ENCODE measurements around the gene ZNRF3.

ZNRF3 gene

DNA sequence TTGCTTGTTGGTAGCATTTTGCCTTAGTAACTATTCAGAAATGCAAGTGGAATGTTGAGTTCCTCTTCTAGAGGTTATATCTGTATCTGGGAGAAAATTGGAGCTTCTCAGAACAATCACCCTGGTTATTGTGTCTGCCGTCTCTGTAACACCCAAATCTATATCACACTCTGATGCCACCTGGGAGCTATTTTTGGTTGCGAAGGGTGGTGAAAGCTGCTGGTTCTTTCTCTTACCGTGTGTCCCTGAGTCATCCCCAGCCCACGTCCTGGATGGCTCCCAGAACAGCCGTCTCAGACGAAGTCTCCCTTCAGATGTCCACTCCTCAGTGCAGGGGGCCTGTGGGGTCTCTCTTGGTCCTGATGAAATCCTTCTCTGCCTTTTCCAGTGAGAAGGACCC, 94.8 kb downstream of the ZNRF3 start:
- peaks cover 15% of the 10 kb centered on the region for H3K4me1 ChIP-seq (ENCODE audit: control insufficient read depth, insufficient read depth, low read depth, low read length)
- H3K9ac ChIP-seq (ENCODE audit: low read length), result peak overlapping the region; percentile 81
- H3K4me2 ChIP-seq (ENCODE audit: low read length, poor library complexity, severe bottlenecking), result peak overlapping the region; percentile 13
- no peak overlapping the region for H3K18ac ChIP-seq (ENCODE audit: low read depth in 1 of 2, low read length in 2 of 2)
- no peaks in the 10 kb centered on the region for H3K9me3 ChIP-seq (ENCODE audit: control insufficient read depth, low read length)
- no peak overlapping the region for H2BK120ac ChIP-seq (ENCODE audit: low read depth, low read length)
- WGBS, result 49% methylated on average over 5 of the region's 6 CpGs
- no peak overlapping the region for H3K4ac ChIP-seq (ENCODE audit: low read depth in 1 of 2, low read length in 2 of 2)
- H3K27ac ChIP-seq (ENCODE audit: low read length, poor library complexity, severe bottlenecking), result peak overlapping the region; percentile 86
- no peaks in the 10 kb centered on the region for H3K27me3 ChIP-seq (ENCODE audit: control insufficient read depth in 1 of 2, insufficient read depth in 1 of 2, low read length in 2 of 2)
- H3K23ac ChIP-seq (ENCODE audit: low read length in 2 of 2), result no peak overlapping the region
- no peak overlapping the region for H2AFZ ChIP-seq (ENCODE audit: low read depth, low read length)
- DNase-seq, result peak; percentile 36
- H2BK15ac ChIP-seq (ENCODE audit: low read depth, poor library complexity, severe bottlenecking), result no peak overlapping the region
- H3K14ac ChIP-seq (ENCODE audit: low read length in 2 of 2), result no peak overlapping the region
- H2BK12ac ChIP-seq (ENCODE audit: low read length in 2 of 2), result no peak overlapping the region
- peak overlapping the region in 1 of 2 experiments; percentile 62 for H3K4me3 ChIP-seq (ENCODE audit: insufficient read depth in 1 of 2, low read depth in 1 of 2, low read length in 2 of 2)
- peak overlapping the region; percentile 69 for H2BK5ac ChIP-seq (ENCODE audit: low read depth, low read length, poor library complexity, severe bottlenecking)
- no peaks in the 10 kb centered on the region for H3K36me3 ChIP-seq (ENCODE audit: control insufficient read depth in 1 of 2, insufficient read depth in 2 of 2, low read depth in 1 of 2, low read length in 2 of 2)
- peak overlapping the region; percentile 82 for H2AK5ac ChIP-seq (ENCODE audit: low read length, severe bottlenecking)
- H3K79me1 ChIP-seq (replicated peaks; ENCODE audit: low read length, poor library complexity, severe bottlenecking), result peaks cover 22% of the 10 kb centered on the region
- H4K91ac ChIP-seq (ENCODE audit: low read length), result no peak overlapping the region
- H4K8ac ChIP-seq (ENCODE audit: low read length), result no peak overlapping the region

DNA sequence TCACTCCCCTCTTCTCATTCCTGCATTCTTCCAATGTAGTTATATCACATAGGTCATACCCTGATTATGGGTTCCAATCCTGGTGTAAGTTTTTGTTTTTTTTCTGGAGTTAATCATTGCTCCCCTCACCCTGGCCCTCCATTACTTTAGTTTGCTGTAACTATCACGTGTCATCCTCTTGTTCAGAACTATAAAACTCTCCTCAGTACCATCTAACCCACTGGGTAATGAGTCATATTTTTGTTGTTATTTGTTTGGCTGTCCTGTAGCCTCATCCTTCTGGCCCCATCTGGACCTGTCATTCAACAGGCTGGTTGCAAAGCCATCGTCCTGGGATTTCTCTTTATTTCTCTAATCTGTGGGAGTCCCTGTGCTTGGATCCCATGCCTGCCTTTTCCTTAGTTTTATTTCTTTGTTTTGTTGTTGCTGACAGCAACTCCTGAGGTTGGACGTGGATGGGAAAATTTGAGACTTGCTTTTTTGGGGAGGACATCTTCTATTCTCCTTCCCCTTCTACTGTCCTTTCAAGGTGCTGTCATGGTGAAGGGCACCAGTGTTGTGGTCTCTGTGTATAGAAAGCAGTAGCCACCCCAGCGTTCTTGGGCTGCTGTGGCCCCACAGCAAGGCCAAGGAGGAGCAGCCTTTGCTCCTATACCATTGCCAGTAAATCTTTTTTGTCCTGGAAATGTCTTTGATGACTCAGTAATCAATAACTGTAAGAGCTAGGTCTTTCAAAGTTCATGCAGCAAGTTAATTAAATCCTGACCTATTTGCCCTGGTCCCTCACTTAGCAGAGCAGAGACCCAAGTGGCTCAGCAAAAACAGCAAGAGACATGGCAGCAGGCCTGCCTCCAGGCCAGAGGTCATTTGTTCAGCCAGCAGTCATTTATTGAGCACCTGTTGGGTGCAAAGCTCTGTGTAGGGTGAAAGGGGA, 95.8 kb downstream of the ZNRF3 start:
- no peaks in the 10 kb centered on the region for H3K27me3 ChIP-seq (ENCODE audit: control insufficient read depth in 1 of 2, insufficient read depth in 1 of 2, low read length in 2 of 2)
- peaks cover 18% of the 10 kb centered on the region for H3K4me1 ChIP-seq (ENCODE audit: control insufficient read depth, insufficient read depth, low read depth, low read length)
- no peak overlapping the region for H3K18ac ChIP-seq (ENCODE audit: low read depth in 1 of 2, low read length in 2 of 2)
- DNase-seq, result no peak
- H2AFZ ChIP-seq (ENCODE audit: low read depth, low read length), result no peak overlapping the region
- WGBS, result 77% methylated on average over 3 of the region's 4 CpGs
- no peak overlapping the region for H3K14ac ChIP-seq (ENCODE audit: low read length in 2 of 2)
- H4K91ac ChIP-seq (ENCODE audit: low read length), result no peak overlapping the region
- H3K4me2 ChIP-seq (ENCODE audit: low read length, poor library complexity, severe bottlenecking), result no peak overlapping the region
- no peak overlapping the region for H3K23ac ChIP-seq (ENCODE audit: low read length in 2 of 2)
- H3K9me3 ChIP-seq (ENCODE audit: control insufficient read depth, low read length), result no peaks in the 10 kb centered on the region
- no peak overlapping the region for H3K9ac ChIP-seq (ENCODE audit: low read length)
- no peak overlapping the region for H4K8ac ChIP-seq (ENCODE audit: low read length)
- peaks cover 23% of the 10 kb centered on the region for H3K79me1 ChIP-seq (replicated peaks; ENCODE audit: low read length, poor library complexity, severe bottlenecking)
- no peak overlapping the region for H3K27ac ChIP-seq (ENCODE audit: low read length, poor library complexity, severe bottlenecking)
- no peak overlapping the region for H3K4me3 ChIP-seq (ENCODE audit: insufficient read depth in 1 of 2, low read depth in 1 of 2, low read length in 2 of 2)
- H3K4ac ChIP-seq (ENCODE audit: low read depth in 1 of 2, low read length in 2 of 2), result no peak overlapping the region
- no peak overlapping the region for H2BK5ac ChIP-seq (ENCODE audit: low read depth, low read length, poor library complexity, severe bottlenecking)
- H2AK5ac ChIP-seq (ENCODE audit: low read length, severe bottlenecking), result peak overlapping the region; percentile 47
- no peak overlapping the region for H2BK12ac ChIP-seq (ENCODE audit: low read length in 2 of 2)
- H3K36me3 ChIP-seq (ENCODE audit: control insufficient read depth in 1 of 2, insufficient read depth in 2 of 2, low read depth in 1 of 2, low read length in 2 of 2), result no peaks in the 10 kb centered on the region
- no peak overlapping the region for H2BK15ac ChIP-seq (ENCODE audit: low read depth, poor library complexity, severe bottlenecking)
- H2BK120ac ChIP-seq (ENCODE audit: low read depth, low read length), result no peak overlapping the region

- Histone ChIP-seq H3K79me1 (replicated peaks; ENCODE audit: low read length, poor library complexity, severe bottlenecking) (peaks cover 29% of the 10 kb centered on the region), H2BK15ac (ENCODE audit: low read depth, poor library complexity, severe bottlenecking) (no peak overlapping the region), H2AFZ (ENCODE audit: low read depth, low read length) (no peak overlapping the region), H3K9ac (ENCODE audit: low read length) (no peak overlapping the region), H2AK5ac (ENCODE audit: low read length, severe bottlenecking) (no peak overlapping the region), H2BK120ac (ENCODE audit: low read depth, low read length) (no peak overlapping the region), H3K18ac (ENCODE audit: low read depth in 1 of 2, low read length in 2 of 2) (no peak overlapping the region), H3K4ac (ENCODE audit: low read depth in 1 of 2, low read length in 2 of 2) (no peak overlapping the region), H3K23ac (ENCODE audit: low read length in 2 of 2) (no peak overlapping the region), H3K14ac (ENCODE audit: low read length in 2 of 2) (no peak overlapping the region), H3K9me3 (ENCODE audit: control insufficient read depth, low read length) (peaks cover 4% of the 10 kb centered on the region), H3K36me3 (ENCODE audit: control insufficient read depth in 1 of 2, insufficient read depth in 2 of 2, low read depth in 1 of 2, low read length in 2 of 2) (no peaks in the 10 kb centered on the region), H3K4me1 (ENCODE audit: control insufficient read depth, insufficient read depth, low read depth, low read length) (peaks cover 21% of the 10 kb centered on the region), H3K4me3 (ENCODE audit: insufficient read depth in 1 of 2, low read depth in 1 of 2, low read length in 2 of 2) (no peak overlapping the region), H4K91ac (ENCODE audit: low read length) (no peak overlapping the region), H3K27ac (ENCODE audit: low read length, poor library complexity, severe bottlenecking) (no peak overlapping the region), H4K8ac (ENCODE audit: low read length) (no peak overlapping the region), H2BK12ac (ENCODE audit: low read length in 2 of 2) (no peak overlapping the region), H2BK5ac (ENCODE audit: low read depth, low read length, poor library complexity, severe bottlenecking) (no peak overlapping the region), H3K27me3 (ENCODE audit: control insufficient read depth in 1 of 2, insufficient read depth in 1 of 2, low read length in 2 of 2) (no peaks in the 10 kb centered on the region), H3K4me2 (ENCODE audit: low read length, poor library complexity, severe bottlenecking) (no peak overlapping the region)
- no peak for DNase-seq
Measured at GRCh38 chr22:28980326-28980725, 97.0 kb downstream of the ZNRF3 start.

- no peak overlapping the region for H3K18ac ChIP-seq (ENCODE audit: low read depth in 1 of 2, low read length in 2 of 2)
- no peak overlapping the region for H3K27ac ChIP-seq (ENCODE audit: low read length, poor library complexity, severe bottlenecking)
- H3K79me1 ChIP-seq (replicated peaks; ENCODE audit: low read length, poor library complexity, severe bottlenecking), result peaks cover 33% of the 10 kb centered on the region
- no peak overlapping the region for H3K4me3 ChIP-seq (ENCODE audit: insufficient read depth in 1 of 2, low read depth in 1 of 2, low read length in 2 of 2)
- no peak overlapping the region for H2BK12ac ChIP-seq (ENCODE audit: low read length in 2 of 2)
- no peak overlapping the region for H3K9ac ChIP-seq (ENCODE audit: low read length)
- H3K14ac ChIP-seq (ENCODE audit: low read length in 2 of 2), result no peak overlapping the region
- H2BK15ac ChIP-seq (ENCODE audit: low read depth, poor library complexity, severe bottlenecking), result no peak overlapping the region
- WGBS, result 95% methylated on average over 13 of the region's 14 CpGs
- no peak for DNase-seq
- no peak overlapping the region for H2AFZ ChIP-seq (ENCODE audit: low read depth, low read length)
- H3K4me1 ChIP-seq (ENCODE audit: control insufficient read depth, insufficient read depth, low read depth, low read length), result peaks cover 17% of the 10 kb centered on the region
- no peak overlapping the region for H2AK5ac ChIP-seq (ENCODE audit: low read length, severe bottlenecking)
- no peak overlapping the region for H3K4me2 ChIP-seq (ENCODE audit: low read length, poor library complexity, severe bottlenecking)
- H4K91ac ChIP-seq (ENCODE audit: low read length), result no peak overlapping the region
- H3K9me3 ChIP-seq (ENCODE audit: control insufficient read depth, low read length), result peaks cover 8% of the 10 kb centered on the region
- H3K27me3 ChIP-seq (ENCODE audit: control insufficient read depth in 1 of 2, insufficient read depth in 1 of 2, low read length in 2 of 2), result no peaks in the 10 kb centered on the region
- no peak overlapping the region for H3K23ac ChIP-seq (ENCODE audit: low read length in 2 of 2)
- H3K36me3 ChIP-seq (ENCODE audit: control insufficient read depth in 1 of 2, insufficient read depth in 2 of 2, low read depth in 1 of 2, low read length in 2 of 2), result no peaks in the 10 kb centered on the region
- no peak overlapping the region for H4K8ac ChIP-seq (ENCODE audit: low read length)
- H2BK5ac ChIP-seq (ENCODE audit: low read depth, low read length, poor library complexity, severe bottlenecking), result no peak overlapping the region
- H3K4ac ChIP-seq (ENCODE audit: low read depth in 1 of 2, low read length in 2 of 2), result no peak overlapping the region
- H2BK120ac ChIP-seq (ENCODE audit: low read depth, low read length), result no peak overlapping the region
Measured at GRCh38 chr22:28981818-28982499, 98.6 kb downstream of the ZNRF3 start.
